ENCODE results near the gene COL4A2.

Gene COL4A2

DNA sequence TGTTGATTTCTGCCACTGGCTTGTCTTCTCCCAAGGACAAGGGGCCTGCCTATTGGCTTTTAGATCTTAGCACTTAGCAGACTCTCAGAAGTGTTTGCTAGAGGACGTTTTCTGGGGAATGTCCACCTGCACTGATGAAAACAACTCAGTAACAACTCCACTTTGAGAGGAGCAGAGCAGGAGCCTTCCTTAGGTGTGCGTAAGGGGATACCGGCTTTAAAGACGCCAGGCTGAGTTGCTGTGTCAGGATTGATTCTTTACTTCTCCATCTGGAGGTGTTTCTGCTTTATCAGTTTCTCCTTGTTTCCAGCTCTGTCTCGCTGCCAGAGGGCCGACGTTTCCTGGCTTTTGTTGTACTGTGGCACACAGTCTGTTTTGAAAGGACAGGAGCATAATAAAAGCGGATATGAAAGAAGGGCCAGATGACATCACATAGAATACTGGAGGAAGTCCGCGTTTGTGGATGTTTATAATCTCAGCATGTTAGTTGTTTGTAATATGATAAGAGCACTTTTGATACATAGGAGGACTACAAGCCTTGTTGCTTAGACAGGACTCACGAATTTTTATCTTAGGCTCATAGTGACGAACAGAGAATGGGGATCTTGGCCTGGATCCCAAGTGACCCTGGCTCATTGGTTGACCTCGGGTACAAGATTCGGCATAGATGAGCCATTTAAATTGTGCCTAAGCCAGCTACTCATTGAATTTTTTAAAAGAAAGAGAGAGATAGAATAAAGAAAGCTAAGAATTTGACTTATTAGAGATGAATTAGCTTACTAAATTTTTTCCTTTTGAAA lies 34.6 kb downstream of the COL4A2 start:
- DNase-seq = no peak

DNA sequence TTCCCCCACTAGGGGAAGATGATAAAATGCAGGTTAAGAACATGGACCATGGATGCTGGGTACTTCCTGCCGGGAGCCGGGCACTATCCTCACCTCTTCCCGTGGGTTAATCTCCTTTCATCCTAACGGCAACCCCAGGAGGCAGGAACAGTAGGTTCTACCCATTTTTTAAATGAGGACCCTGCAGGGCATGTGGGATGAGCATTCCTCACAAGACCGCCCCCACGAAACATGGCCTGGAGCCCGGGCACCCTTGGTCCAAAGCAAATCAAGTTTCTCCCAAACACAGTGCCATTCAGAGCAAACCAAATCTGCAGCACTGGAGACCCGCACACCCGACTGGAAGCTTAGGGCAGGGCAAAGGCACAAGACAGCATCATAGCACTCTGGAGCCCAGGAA lies 35.4 kb downstream of the COL4A2 start:
- DNase-seq = no peak

DNA sequence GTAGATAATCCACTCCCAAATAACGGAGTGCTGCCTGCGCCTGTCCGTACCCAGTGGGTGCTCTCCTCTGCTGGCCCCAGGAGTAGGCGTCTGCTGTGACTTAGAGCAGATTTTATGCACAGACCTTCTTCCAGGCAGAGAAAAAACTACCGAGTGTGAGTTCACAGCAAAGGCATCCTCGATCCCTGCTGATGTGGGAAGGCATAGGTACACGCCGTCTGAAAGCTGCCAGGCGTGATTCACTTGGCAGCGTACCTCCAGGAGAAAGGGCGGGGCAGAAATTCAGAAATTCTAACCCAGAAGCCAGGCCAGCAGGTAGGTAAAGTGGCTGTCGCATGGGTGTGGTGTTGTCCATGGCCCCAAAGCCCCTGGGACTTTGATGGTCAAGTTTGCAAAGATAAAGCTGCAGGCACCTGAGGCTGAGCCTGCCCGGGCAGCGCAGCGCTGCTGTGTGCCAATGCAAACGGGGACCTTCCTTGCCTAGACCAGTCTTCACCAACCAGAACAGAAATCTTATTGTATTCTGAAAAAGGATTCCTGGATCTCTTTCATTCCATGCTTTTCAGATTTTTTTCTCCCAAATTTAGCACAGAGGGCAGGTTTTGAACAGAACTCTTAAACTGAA lies 36.3 kb downstream of the COL4A2 start:
- DNase-seq = no peak

DNA sequence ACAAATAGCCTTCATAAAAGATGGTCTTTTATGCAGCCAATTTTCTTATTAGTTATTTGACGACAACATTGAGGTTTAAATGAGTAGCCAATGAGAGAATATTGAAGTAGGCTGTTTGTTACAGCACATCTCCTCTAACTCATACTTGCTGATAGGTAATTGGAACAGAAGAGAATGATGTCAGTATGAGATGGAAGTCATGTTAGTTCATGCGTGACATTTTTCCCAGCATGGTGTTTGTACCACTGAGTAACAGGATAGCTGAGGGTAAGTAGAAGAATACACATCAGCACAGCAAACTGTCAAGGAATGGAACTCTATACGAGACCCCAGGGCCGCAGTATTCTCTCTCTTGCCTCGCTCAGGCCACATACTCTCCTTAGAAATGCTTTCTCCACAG lies 37.2 kb downstream of the COL4A2 start:
- no peak for DNase-seq

DNA sequence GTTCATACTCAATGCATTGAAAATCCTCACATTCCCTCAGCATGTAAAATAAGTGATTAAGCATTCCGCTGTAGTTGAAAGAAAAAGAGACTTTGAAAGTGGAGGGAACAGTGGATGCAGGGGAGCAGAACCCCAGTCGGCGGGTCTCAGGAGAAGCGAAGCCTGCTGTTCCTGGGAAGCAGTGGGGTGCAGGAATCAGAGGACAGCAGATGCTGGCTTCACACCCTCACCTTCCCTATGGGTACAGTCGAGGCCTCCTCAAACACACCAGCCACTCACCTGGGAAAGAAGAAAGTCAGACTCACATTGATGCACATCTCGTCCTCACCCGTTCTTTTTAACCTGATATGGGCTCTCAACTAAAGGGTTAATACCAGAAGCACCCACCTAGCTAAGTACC lies 38.2 kb downstream of the COL4A2 start:
- DNase-seq = no peak

DNA sequence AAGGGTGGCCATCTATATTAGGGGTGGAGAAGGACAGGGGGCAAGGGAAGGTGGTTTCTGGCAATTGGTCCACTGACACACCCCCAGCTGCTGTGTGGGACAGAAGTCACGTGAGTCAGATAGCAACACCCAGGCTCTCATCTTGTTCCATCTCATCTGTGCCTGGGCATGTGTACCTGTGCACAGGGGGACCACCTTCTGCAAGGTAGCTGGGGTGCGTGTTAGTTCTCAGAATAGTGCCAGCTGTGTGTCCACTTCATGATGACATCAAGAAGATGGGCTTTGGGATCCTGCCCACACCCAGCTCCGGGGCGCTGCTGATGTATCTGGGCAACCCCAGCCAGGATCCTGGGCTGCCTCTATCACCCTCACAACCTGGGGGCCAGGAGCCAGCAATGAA lies 38.6 kb downstream of the COL4A2 start:
- DNase-seq = no peak

DNA sequence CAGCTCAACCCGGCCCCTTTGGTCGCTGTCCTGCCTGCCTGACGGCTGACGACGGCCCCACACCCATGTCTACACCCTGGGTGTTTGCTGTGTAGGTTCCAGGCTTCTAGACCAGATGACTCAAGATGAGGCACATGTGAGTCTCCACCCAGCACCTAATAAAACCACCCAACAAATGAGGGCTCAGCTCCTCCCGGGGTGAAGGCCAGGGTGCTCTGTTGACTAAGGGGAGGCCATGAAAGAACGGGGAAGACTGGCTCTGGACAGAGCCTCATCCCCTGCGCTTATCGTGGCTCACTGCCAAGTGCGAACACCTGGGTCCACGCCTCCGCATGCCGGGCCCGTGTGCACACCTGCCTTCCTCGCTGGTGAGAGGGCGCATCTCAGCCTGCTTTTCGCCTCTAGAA lies 39.6 kb downstream of the COL4A2 start:
- DNase-seq = peak; percentile 28 to 38

DNA sequence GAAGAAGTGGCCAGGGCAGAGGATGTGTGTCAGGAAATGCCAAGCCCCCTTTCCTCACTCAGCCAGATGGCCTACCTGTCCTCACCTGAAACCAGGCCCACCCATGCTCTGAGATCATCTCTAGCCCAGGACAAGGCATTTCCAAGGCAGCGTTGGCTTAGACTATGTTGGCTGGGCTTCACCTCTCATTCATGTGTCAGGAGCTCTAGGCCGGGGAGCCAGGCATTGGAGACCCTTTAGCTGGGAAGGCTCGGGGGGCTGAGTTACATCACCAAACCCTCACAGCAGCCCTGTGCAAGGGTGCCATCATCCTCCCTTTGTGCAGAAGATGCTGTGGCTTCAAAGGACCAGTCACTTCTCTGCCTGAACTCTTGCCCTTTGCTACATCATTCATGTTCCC lies 40.0 kb downstream of the COL4A2 start:
- DNase-seq = no peak

DNA sequence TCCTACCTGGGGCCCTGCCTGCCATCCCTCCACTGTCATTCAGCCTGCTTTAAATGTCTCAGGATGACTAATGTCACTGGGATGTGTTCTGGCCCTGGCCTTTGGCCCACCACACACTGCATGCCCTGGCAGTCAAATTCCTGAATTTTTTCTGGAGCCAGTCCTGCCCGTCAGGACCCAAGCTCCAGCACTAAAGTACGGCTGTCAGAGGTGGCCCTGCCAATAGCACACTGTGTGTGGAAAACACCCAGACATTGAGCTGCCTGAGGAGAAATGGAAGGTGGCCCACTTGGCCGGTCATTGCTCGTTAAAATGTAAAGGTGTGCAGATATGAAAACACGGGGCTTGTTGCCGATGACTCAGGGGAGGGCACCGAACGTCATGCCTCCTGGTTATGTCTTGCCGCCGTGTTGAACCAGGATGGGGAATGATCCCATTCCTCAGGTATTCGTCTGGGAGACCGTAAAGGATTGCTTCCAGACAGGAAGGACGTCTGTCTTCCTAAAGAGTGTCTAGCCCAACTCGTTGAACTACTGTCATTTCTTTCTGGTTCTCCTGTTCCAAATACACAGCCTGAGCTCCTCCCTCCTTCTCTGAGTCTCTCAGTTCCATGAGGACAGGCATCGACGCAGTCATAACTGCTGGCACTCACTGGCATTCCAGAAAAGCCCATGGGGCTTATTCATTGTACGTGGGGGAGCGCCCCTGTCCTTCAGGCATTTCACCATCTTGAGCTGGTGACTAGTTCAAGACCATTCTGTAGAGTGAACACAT lies 40.6 kb downstream of the COL4A2 start:
- no peak for DNase-seq

DNA sequence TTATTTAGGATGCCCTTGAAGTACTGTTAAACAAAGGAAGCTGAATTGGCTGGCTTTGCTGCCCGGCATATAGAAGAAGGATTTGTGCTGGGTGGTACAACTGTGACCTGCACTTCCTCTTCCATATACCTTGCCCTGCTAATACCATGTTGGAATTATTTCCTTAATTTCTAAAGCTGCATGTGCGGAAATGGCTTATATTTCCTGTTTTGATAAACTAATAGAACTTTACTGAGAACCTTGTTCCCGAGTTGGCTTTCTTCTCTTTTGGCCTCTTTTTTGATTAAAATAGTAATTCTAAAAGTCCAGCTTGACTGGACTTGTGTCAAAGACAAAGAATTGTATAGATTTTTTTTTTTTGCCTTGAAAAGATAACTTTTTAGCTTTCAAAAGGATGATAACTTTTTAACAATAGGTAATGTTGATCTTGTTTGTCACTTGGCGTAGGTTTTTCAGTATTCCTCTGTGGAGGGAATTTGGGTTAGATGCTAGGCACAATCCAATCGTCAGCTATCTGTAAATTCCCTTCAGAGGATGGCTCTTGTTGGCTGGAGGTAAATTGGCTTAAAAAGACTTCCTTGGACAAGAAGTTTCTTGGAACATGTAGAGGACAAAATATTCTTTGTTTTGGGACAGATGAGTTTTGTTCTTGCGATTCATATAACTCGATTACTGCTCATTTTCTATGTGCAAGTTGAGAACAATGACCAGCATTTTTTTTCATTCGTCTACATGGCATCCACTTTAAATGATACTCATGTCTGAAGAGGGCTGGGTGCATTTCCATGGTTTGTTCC lies 41.4 kb downstream of the COL4A2 start:
- no peak for DNase-seq

DNA sequence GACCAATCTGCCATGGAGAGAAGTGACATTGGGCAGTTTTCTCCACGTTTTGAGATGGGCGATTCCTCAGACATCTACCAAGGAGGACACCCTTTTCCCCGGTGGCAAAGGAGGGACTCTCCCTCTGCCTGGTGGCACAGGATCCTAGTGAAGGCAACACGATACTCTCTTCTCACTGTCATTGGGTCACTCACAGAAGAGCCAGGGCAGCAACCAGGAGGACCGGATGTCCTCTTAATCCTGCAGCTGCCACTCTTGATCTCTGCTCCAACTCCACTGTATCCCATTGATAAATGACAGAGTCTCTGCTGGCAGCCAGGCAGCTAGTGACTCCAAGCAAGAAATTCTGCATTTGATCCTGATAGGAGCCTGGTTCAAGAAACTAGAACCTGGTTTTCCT lies 42.2 kb downstream of the COL4A2 start:
- peak; percentile 48 to 56 for DNase-seq

DNA sequence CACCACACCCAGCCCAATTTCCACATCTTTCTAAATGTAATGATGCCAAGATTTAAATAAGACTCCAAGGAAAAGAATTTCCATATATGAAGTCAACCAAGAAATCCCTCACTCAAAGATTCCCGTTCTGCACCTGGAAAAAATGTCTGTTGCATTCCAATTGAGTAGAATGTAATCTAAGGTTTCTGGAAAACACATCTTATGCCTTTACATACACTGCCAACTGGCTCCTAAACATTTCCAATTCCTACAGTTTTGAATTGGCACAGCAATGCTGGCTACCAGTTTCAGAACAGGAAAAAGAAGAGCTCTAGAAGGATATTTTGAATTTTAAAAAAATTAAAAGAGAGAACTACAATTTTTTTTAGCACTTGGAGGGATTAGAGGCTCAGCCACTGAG lies 43.0 kb downstream of the COL4A2 start:
- no peak for DNase-seq

DNA sequence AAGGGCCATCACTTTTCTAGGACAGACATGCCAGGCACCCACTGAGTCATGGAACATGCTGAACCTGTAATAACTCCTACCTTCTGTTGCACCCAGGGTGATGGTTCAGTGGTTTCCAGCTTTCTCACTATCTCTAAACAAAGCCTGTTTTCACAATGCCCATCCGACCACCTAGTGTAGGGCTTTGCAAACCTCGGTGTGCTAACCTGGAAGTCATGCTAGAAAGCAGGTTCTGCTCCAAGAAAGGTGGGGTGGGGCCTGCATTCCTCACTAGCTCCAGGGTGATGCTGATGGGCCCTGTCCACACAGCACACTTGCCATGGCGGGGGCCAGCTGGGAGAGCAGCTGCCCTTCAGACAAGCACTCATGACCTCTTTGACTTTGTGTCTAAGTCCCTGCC lies 43.4 kb downstream of the COL4A2 start:
- no peak for DNase-seq

DNA sequence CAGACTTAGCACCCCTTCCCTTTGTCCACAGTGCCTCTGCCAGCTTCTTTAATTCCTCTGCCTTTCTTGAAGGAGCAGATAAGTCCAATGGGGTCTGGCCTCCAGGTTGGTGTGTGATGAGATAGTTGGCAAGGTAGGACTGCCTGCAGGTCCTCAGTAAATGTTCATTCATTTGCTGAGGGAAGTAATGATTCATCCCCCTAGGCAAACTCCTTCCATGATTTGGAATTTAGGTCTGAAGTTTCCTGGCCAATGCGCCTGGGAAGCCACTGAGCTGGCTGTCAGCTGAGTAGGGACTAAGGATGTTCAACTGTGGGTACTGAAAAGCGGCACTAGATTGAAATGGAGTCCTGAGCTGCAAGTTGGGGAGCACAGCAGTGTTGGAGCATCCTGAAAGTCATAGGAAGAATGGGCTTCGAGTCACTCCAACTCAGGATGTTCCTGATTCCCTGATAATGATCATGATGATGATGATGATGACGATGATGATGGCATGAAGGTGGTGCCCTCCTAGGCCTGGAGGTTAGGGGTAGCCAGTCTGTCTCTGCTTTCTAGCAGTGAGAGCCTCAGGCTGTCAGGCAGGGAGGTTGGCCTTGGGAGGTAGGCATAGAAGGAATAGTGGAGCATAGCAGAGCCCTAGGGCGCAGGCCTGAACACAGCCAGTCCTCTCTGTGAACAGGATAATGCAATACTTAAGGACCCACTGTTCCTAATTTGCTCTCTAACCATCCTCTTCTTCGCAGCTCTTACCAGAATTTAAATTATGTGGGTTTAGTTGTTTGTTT lies 44.7 kb downstream of the COL4A2 start:
- no peak for DNase-seq

DNA sequence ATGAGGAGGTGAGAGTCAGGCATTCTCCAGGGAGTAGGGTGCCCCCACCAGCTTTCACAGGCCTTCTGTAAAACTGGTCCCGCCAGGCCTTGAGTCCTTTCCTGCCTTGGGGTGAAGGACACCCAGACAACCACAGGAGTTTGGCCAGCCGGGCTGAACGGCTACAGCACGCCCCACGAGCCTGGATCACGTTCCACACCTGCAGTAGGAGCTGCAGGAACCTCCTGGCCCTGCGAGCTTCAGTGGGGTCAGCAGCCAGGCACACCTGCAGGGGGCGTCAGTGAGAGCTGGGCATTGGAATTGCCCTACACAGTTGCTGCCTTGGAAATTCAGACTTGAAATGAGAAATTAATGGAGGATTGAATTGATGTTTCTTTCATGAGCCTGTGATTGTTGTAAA lies 45.7 kb downstream of the COL4A2 start:
- no peak for DNase-seq

DNA sequence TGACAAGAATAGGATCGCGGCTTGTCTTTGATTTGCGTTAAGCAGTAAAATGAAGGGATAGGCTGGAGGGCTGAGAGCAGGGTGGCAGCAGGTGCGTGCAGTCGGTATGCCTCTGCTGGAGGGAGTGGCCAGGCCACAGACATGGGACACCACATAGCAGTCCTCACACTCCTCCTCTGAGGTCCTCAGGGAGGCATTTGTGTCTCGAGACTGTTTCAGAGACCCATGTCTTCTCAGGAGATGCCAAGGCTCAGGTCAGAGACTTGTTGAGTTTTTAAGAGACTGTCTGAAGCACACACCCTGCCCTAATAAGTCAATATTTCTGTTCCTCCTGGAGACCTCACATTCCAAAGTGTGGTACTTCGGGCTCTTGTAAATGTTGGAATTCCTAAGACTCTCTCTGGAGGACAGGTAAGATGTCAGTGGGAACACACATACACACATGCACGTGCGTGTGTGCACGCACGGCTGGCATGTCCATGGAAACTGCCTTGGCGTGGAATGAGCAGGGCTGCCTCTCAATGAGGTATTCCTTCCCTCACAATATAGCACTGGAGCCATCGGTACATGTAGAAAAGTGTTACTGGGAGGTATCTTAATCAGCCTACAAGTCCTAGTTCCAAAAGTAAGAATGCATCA lies 46.4 kb downstream of the COL4A2 start:
- DNase-seq = no peak

DNA sequence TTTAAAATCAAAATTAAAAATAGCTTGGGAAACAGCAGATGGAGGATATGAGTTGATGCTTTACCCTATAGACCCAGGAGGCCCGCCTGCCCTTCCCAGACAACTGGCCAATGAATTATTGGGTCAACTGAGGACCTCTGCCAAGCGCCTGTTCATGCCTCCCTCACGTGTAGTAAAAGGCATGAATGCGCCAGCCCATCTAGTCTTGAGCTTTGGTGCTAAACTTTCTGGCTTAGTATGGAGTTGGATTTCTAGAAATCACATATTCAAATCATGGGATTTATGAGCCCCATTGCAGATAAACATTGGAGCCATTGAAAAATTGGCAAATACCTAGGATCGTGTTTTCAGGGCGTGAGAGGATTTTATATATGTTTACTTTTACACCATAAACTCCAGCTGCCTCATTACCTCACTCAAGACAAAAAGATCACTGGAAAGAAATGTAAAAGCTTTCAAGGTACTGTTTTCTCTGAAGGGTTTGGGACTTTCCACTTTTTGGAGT lies 47.1 kb downstream of the COL4A2 start:
- DNase-seq = no peak

DNA sequence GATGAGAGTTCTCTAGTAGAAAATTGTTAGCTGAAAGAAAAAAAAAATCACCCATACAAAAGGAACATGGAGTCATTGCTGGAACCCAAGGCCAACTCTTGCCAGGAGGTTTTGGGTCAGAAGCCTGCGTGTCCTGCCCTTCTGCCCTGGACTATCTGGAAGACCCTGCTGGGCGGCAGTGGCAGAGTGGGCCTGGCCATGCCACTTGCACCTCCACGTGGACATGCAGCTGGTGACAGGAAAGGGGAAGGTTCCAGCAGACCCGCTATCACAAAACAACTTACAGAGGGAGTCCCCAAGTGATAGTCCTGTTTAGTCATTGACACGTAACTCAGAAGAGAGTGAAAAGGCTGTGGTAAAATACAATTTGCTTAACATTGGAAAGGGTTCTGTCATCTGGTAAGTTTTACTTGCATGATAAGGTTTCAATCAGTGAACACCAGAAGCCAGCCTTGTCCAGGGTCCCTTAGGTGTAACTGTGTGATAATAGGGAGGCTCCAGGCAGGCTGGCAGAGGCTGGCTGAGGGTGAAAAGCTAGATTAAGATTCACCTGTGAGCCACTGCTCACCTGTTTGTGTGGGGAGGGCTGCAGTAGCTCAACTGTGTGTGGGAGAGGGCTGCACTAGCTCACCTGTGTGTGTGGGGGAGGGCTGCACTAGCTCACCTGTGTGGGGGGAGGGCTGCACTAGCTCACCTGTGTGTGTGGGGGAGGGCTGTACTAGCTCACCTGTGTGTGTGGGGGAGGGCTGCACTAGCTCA lies 47.8 kb downstream of the COL4A2 start:
- no peak for DNase-seq

DNA sequence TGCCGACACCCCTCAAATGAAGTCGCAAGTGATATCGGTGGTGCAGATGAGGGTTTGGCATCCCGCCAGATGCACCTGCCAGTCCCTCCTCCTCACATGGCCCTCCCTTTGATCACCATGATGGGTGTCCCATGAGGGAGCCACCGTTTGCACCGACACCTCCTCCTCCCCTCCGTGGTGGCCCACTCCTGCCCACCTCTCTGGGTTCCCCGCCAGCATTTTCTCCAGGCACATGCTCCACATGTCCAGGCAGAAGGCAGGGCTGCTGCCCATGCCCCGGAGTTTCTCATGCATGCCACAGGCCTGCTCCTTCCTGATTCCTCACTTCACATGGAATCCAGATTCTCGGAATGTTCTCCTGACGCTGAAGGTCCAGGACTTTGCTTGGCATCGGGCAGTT lies 49.3 kb downstream of the COL4A2 start:
- DNase-seq = no peak

DNA sequence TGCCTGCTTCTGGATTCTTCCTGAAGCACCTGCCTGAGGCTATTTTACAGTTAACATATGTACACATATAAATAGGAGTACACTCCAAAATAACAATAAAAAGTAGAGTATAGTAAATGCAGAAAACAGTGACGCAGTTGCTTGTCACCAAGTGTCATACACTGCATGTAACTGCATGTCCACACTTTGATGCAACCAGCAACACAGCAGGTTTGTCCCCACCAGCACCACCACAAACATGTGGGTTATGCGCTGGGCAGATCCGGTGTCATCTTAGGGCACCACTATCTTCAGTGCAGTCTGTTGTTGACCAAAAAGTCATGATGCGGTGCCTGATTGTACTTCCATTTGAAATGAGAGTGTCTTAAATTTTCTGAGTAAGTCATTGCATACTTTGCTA lies 51.3 kb downstream of the COL4A2 start:
- DNase-seq = no peak

DNA sequence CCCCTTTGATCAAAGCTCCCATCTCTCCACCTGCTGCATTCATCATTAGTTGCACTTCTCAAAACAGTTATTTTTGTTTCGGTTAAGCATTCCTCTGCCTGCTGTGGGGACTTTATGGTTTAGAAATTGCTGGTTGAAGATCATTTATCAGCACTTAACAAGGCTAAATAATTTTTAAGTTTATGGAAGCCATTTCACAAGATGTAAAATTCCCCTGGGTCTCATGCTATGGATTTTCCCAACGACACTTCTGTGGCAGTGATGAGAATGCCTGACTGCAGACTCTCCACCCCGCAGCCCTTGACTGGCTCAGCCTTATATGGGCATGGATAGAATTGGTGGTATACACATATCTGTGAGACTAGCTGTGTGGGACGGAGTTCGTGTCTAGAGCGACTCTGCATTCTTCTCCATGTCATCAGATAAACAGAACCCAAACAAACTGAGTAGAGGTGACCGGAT lies 52.8 kb downstream of the COL4A2 start:
- no peak for DNase-seq

All from SHP77 (cell line).